CD4-positive, alpha-beta T cell (primary cell): Measurements from ENCODE around the gene TAF1B. TPM values are rescaled to one million over a fixed set of nuclear protein-coding genes. Genes with fewer than 3 reads are reported as not detected.

Experiments
- ATAC-seq: fragments of 200-7000 bp; cut with Tn5 transposase; one replicate; pipeline ENCODE4 v1.10.0; 2022; ENCODE audit warnings: mild to moderate bottlenecking; ENCODE audit not compliant: poor library complexity
- CTCF ChIA-PET: fragments of 350-600 bp; sonication (Branson Sonifier 250); formaldehyde crosslinking; loops from one replicate; lab custom pipeline; 2021; ENCODE audit warnings: antibody characterized with exemption, inconsistent platforms; lab: Charles Lee
- POLR2A ChIA-PET: fragments of 350-600 bp; sonication (Branson Sonifier 250); formaldehyde crosslinking; loops from one replicate; lab custom pipeline; 2021; ENCODE audit warnings: antibody characterized with exemption, inconsistent platforms; lab: Charles Lee
- DNase-seq, 14 experiments: peaks; one replicate each; pipeline ENCODE4 v3.0.0-alpha.2; 2013 to 2020; ENCODE audit warnings: mixed read lengths in 2 of 14
- H3K27ac ChIP-seq, 2 donors: one replicate each; pipeline versions ENCODE4 v1.5.1 to v1.7.0; 2013; ENCODE audit warnings: low read length in 2 of 2, low read depth in 1 of 2, mild to moderate bottlenecking in 1 of 2
- H3K27me3 ChIP-seq, 2 experiments: 1 replicate in 1 of 2; 2 replicates in 1 of 2; pipeline versions ENCODE4 v1.6.1 to v1.7.0; 2013; ENCODE audit warnings: low read length in 2 of 2, control low read depth in 1 of 2, mild to moderate bottlenecking in 1 of 2, moderate library complexity in 1 of 2; ENCODE audit not compliant: insufficient read depth in 2 of 2, control insufficient read depth in 1 of 2
- H3K36me3 ChIP-seq: one replicate; pipeline ENCODE4 v1.6.1; 2013; ENCODE audit warnings: low read length, control low read depth; ENCODE audit not compliant: insufficient read depth
- H3K4me1 ChIP-seq: one replicate; pipeline ENCODE4 v1.6.1; 2013; ENCODE audit warnings: low read length, control low read depth; ENCODE audit not compliant: insufficient read depth
- H3K4me3 ChIP-seq: one replicate; pipeline ENCODE4 v1.5.1; 2013; ENCODE audit warnings: mild to moderate bottlenecking, low read length, moderate library complexity
- H3K9me3 ChIP-seq, 2 experiments: 1 replicate in 1 of 2; 2 replicates in 1 of 2; pipeline versions ENCODE4 v1.6.1 to v1.7.0; 2013; ENCODE audit warnings: low read length in 2 of 2, mild to moderate bottlenecking in 2 of 2, control low read depth in 1 of 2, moderate library complexity in 1 of 2; ENCODE audit not compliant: control insufficient read depth in 1 of 2, insufficient read depth in 1 of 2
- H3K27ac Mint-ChIP-seq: one replicate; pipeline ENCODE4 v1.8.0; 2020; ENCODE audit warnings: mixed read lengths
- H3K27me3 Mint-ChIP-seq: one replicate; pipeline ENCODE4 v1.8.0; 2021; ENCODE audit warnings: mixed read lengths
- H3K36me3 Mint-ChIP-seq: one replicate; pipeline ENCODE4 v1.8.0; 2021; ENCODE audit warnings: low read depth, mixed read lengths
- H3K4me1 Mint-ChIP-seq: one replicate; pipeline ENCODE4 v1.8.0; 2021; ENCODE audit warnings: low read depth, mixed read lengths
- H3K4me3 Mint-ChIP-seq: one replicate; pipeline ENCODE4 v1.8.0; 2020; ENCODE audit warnings: mild to moderate bottlenecking, mixed read lengths
- H3K9me3 Mint-ChIP-seq: one replicate; pipeline ENCODE4 v1.8.0; 2020; ENCODE audit warnings: mixed read lengths
- CTCF ChIP-seq: fragments of 200-600 bp; IDR thresholded peaks from one replicate; pipeline ENCODE4 v1.8.0; 2022; ENCODE audit warnings: antibody characterized with exemption, mild to moderate bottlenecking
- intact Hi-C, 2 experiments: fragments of 100-400 bp; cut with DNase I in 1 of 2; cut with micrococcal nuclease in 1 of 2; formaldehyde crosslinking; loops; one replicate each; pipeline versions ENCODE4 v1.15.1 to v1.9.0; 2023 to 2025; cut with DNase I, micrococcal nuclease
- total RNA-seq, 174 experiments: library from RNA in 2 of 174; stranded (reverse) in 2 of 174; gene quantifications; one replicate each; pipeline ENCODE4 v1.2.3 and lab custom pipeline; 2021 to 2026

Gene TAF1B
- total RNA-seq, 2 experiments from 2014 or later = 9.9 to 10.8 TPM

GRCh38 chr2:9895669-9896590 is 52.7 kb downstream of the TAF1B start:
- peaks cover 24% of the 10 kb centered on the region for H3K36me3 Mint-ChIP-seq
- H3K4me3 ChIP-seq = no peak overlapping the region
- H3K27me3 ChIP-seq = no peaks in the 10 kb centered on the region
- no peaks in the 10 kb centered on the region for H3K9me3 Mint-ChIP-seq
- H3K27ac Mint-ChIP-seq = no peak overlapping the region
- peaks cover 2% of the 10 kb centered on the region for H3K4me1 ChIP-seq
- DNase-seq (peak in 1 of 14 experiments; percentile 5), ATAC-seq (peak; percentile 44)
- ChIA-PET CTCF (interaction anchor here (0.7 to 1.3 kb wide), 3 partner anchors 11 to 1154 kb away, joined by 3 to 5 read pairs (median 3); no protein-coding TSS in a partner anchor), POLR2A (interaction anchor here (0.7 to 1.5 kb wide), 4 partner anchors 14 to 552 kb away, joined by 3 to 6 read pairs (median 4); partner anchors contain the start of genes ODC1 and TAF1B)
- H3K4me3 Mint-ChIP-seq = no peak overlapping the region
- intact Hi-C loops = no loop called here
- H3K9me3 ChIP-seq = no peaks in the 10 kb centered on the region
- no peak for TF ChIP-seq CTCF
- H3K4me1 Mint-ChIP-seq = peaks cover 34% of the 10 kb centered on the region
- no peak overlapping the region for H3K27ac ChIP-seq
- peaks cover 3% of the 10 kb centered on the region for H3K36me3 ChIP-seq
- H3K27me3 Mint-ChIP-seq = no peaks in the 10 kb centered on the region

- ChIA-PET CTCF (no interaction called here), POLR2A (no interaction called here)
- ATAC-seq = no peak
- peaks cover 2% of the 10 kb centered on the region for H3K4me1 ChIP-seq
- no peaks in the 10 kb centered on the region for H3K27me3 Mint-ChIP-seq
- DNase-seq = peak in 4 of 14 experiments; percentile 0 to 37 (median 14)
- peaks cover 20% of the 10 kb centered on the region for H3K36me3 Mint-ChIP-seq
- H3K27ac ChIP-seq = no peak overlapping the region
- no peak overlapping the region for H3K4me3 Mint-ChIP-seq
- H3K36me3 ChIP-seq = peaks cover 3% of the 10 kb centered on the region
- TF ChIP-seq CTCF = no peak
- no peaks in the 10 kb centered on the region for H3K9me3 Mint-ChIP-seq
- H3K27me3 ChIP-seq = no peaks in the 10 kb centered on the region
- no peak overlapping the region for H3K27ac Mint-ChIP-seq
- no peak overlapping the region for H3K4me3 ChIP-seq
- H3K4me1 Mint-ChIP-seq = peaks cover 34% of the 10 kb centered on the region
- intact Hi-C loops = no loop called here
- no peaks in the 10 kb centered on the region for H3K9me3 ChIP-seq
These were observed 54.1 kb downstream of the TAF1B start for GRCh38 chr2:9897331-9897737.

- no peaks in the 10 kb centered on the region for H3K27me3 Mint-ChIP-seq
- ATAC-seq (no peak), DNase-seq (no peak)
- ChIA-PET POLR2A (no interaction called here), CTCF (interaction anchor here (0.6 kb wide), 1 partner anchor 9 kb away, joined by 3 read pairs; no protein-coding TSS in a partner anchor)
- H3K27me3 ChIP-seq = no peaks in the 10 kb centered on the region
- H3K4me3 Mint-ChIP-seq = no peak overlapping the region
- no peak overlapping the region for H3K27ac ChIP-seq
- H3K36me3 Mint-ChIP-seq = peaks cover 15% of the 10 kb centered on the region
- peaks cover 2% of the 10 kb centered on the region for H3K4me1 ChIP-seq
- no peak for TF ChIP-seq CTCF
- H3K36me3 ChIP-seq = peaks cover 3% of the 10 kb centered on the region
- intact Hi-C loops = no loop called here
- no peaks in the 10 kb centered on the region for H3K9me3 Mint-ChIP-seq
- no peaks in the 10 kb centered on the region for H3K9me3 ChIP-seq
- no peak overlapping the region for H3K27ac Mint-ChIP-seq
- peaks cover 34% of the 10 kb centered on the region for H3K4me1 Mint-ChIP-seq
- H3K4me3 ChIP-seq = no peak overlapping the region
These were observed 54.6 kb downstream of the TAF1B start for GRCh38 chr2:9897846-9898245.
